ENCODE measurements around the gene PDE3A.

The PDE3A gene

GRCh38 chr12:20557096-20557495 is 188.8 kb downstream of the PDE3A start:
- no peak for TF ChIP-seq CTCF (IDR thresholded peaks at IDR 0.05; ENCODE audit: low read depth, low read length, missing control alignments)
- DNase-seq (ENCODE audit: low read depth): no peak
- H3K4me3 ChIP-seq (ENCODE audit: low read depth, low read length): no peak overlapping the region
- in situ Hi-C loops (cut with HindIII; ENCODE audit: low sequenced_read_pairs): no loop called here

GRCh38 chr12:20560935-20561334 is 192.6 kb downstream of the PDE3A start:
- no peak for DNase-seq (ENCODE audit: low read depth)
- in situ Hi-C loops (cut with HindIII; ENCODE audit: low sequenced_read_pairs): no loop called here
- no peak overlapping the region for H3K4me3 ChIP-seq (ENCODE audit: low read depth, low read length)
- no peak for TF ChIP-seq CTCF (IDR thresholded peaks at IDR 0.05; ENCODE audit: low read depth, low read length, missing control alignments)

DNA sequence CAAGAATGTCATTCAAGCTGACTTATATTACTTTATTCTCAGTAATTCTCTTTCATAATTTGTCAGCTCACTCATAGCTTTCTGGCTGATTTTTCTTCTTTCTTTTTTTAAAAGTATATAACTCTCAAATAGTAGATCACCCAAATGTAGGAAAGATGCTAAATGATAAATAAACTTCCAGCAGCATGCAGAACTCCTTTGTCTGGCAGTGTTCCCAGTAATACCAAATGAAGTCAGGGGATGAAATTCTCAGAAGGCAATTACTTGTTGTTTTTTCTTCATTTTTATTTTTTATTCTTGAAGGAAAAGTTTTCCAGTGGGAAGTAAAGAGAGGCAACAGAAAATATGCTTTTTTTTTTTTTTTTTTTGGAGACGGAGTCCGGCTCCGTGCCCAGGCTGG is 193.5 kb downstream of the PDE3A start:
- in situ Hi-C loops (cut with HindIII; ENCODE audit: low sequenced_read_pairs): no loop called here

DNA sequence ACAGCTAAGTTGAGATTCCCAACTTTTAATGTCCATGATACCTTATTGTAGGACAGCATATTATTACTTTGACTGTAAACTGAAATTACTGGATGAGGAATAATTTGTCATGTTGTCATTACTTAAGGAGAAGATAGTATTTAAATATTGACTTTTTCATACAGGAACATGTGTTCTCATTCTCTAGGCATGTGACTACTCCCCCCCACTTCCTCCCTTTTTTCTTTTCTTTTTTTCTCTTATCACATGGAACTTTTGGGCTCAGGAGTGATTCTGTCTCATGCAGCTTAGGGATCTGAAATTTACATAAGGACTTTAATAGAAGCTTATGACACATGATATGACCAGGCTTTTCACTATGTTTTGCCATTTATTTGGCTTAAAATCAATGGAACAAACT is 199.1 kb downstream of the PDE3A start:
- no peak for DNase-seq (ENCODE audit: low read depth)
- in situ Hi-C loops (cut with HindIII; ENCODE audit: low sequenced_read_pairs): no loop called here

More for the DNA sequence above, 193.5 kb downstream of the PDE3A start:
- no peak for TF ChIP-seq CTCF (IDR thresholded peaks at IDR 0.05; ENCODE audit: low read depth, low read length, missing control alignments)
- no peak overlapping the region for H3K4me3 ChIP-seq (ENCODE audit: low read depth, low read length)
- no peak for DNase-seq (ENCODE audit: low read depth)

GRCh38 chr12:20572451-20572850 is 204.1 kb downstream of the PDE3A start:
- in situ Hi-C loops (cut with HindIII; ENCODE audit: low sequenced_read_pairs): no loop called here
- no peak for DNase-seq (ENCODE audit: low read depth)
- no peak overlapping the region for H3K4me3 ChIP-seq (ENCODE audit: low read depth, low read length)
- TF ChIP-seq CTCF (IDR thresholded peaks at IDR 0.05; ENCODE audit: low read depth, low read length, missing control alignments): no peak

More for the DNA sequence above, 199.1 kb downstream of the PDE3A start:
- no peak for TF ChIP-seq CTCF (IDR thresholded peaks at IDR 0.05; ENCODE audit: low read depth, low read length, missing control alignments)
- H3K4me3 ChIP-seq (ENCODE audit: low read depth, low read length): no peak overlapping the region

DNA sequence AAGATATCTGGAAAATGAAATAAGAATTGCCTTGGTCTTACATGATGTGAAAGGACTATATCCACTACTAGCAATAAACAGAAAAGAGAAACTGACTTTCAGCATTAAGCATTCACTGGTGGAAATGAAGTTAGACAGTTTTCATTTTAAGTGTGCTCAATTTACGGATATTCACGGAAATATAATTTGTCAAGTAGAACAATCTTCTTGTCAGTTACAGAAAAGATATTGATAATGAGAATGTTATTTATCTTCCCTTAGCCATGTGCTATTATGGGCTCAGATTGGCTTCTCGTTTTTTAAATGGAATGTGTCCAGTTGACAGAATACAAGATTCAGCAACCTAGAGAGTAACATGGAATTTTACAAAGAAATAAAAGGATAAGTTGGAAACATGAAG is 208.2 kb downstream of the PDE3A start:
- no peak overlapping the region for H3K4me3 ChIP-seq (ENCODE audit: low read depth, low read length)
- DNase-seq (ENCODE audit: low read depth): no peak
- in situ Hi-C loops (cut with HindIII; ENCODE audit: low sequenced_read_pairs): no loop called here
- no peak for TF ChIP-seq CTCF (IDR thresholded peaks at IDR 0.05; ENCODE audit: low read depth, low read length, missing control alignments)

DNA sequence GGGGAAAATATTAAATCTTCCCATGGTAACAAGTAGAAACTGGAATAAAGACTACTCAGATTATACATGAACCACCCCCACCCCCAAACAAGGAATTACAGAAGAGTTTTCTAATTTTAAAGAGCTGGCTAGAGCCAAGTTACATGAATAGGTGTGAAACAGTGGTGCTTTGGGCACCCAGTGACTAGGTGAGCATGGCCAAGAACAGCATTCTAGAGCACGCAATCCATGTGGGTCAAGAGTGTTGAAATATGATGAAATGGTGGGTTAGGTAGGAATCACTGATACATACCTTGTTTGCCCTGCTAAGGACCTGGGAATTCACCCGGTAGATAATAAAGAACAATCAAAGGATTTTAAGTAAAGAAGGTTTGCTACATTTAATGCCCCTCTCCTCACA is 208.7 kb downstream of the PDE3A start:
- in situ Hi-C loops (cut with HindIII; ENCODE audit: low sequenced_read_pairs): no loop called here
- no peak overlapping the region for H3K4me3 ChIP-seq (ENCODE audit: low read depth, low read length)
- no peak for DNase-seq (ENCODE audit: low read depth)
- no peak for TF ChIP-seq CTCF (IDR thresholded peaks at IDR 0.05; ENCODE audit: low read depth, low read length, missing control alignments)

All from astrocyte of the cerebellum (primary cell).